Lung (tissue), 12 donors: ENCODE results near the gene NCK1. TPM values are rescaled to one million over a fixed set of nuclear protein-coding genes. Genes with fewer than 3 reads are reported as not detected.

Experiments used
- ATAC-seq: fragments of 200-7000 bp; cut with Tn5 transposase; one replicate; pipeline ENCODE4 v1.9.1; 2020; ENCODE audit warnings: moderate number of reproducible peaks; ENCODE audit not compliant: insufficient read depth, low FRiP score
- DNase-seq, 3 donors: peaks; one replicate each; pipeline ENCODE4 v3.0.0-alpha.2; 2013 to 2017
- H3K27ac ChIP-seq, 2 donors: one replicate each; pipeline ENCODE4 v1.5.1; 2013; ENCODE audit warnings: mild to moderate bottlenecking in 2 of 2, moderate library complexity in 2 of 2, control low read depth in 1 of 2, inconsistent platforms in 1 of 2, low read depth in 1 of 2, low read length in 1 of 2
- H3K27me3 ChIP-seq, 3 donors: one replicate each; pipeline ENCODE4 v1.5.1; 2013; ENCODE audit warnings: low read length in 2 of 3; ENCODE audit not compliant: control insufficient read depth in 3 of 3, insufficient read depth in 3 of 3
- H3K36me3 ChIP-seq, 4 donors: one replicate each; pipeline ENCODE4 v1.5.1; 2013; ENCODE audit warnings: low read length in 4 of 4, mild to moderate bottlenecking in 1 of 4, moderate library complexity in 1 of 4; ENCODE audit not compliant: control insufficient read depth in 4 of 4, insufficient read depth in 4 of 4
- H3K4me1 ChIP-seq, 5 donors: one replicate each; pipeline ENCODE4 v1.5.1; 2013; ENCODE audit warnings: low read length in 5 of 5, mild to moderate bottlenecking in 2 of 5, moderate library complexity in 1 of 5; ENCODE audit not compliant: control insufficient read depth in 5 of 5, insufficient read depth in 5 of 5
- H3K4me3 ChIP-seq: one replicate; pipeline ENCODE4 v1.5.1; 2013; ENCODE audit warnings: mild to moderate bottlenecking, control low read depth, moderate library complexity
- H3K9ac ChIP-seq, 2 donors: one replicate each; pipeline ENCODE4 v1.5.1; 2013; ENCODE audit warnings: low read length in 2 of 2, control low read depth in 1 of 2; ENCODE audit not compliant: insufficient read depth in 1 of 2
- H3K9me3 ChIP-seq, 4 donors: one replicate each; pipeline ENCODE4 v1.5.1; 2013; ENCODE audit warnings: low read length in 3 of 4, mild to moderate bottlenecking in 1 of 4, moderate library complexity in 1 of 4; ENCODE audit not compliant: control insufficient read depth in 4 of 4, insufficient read depth in 3 of 4
- WGBS, 2 donors: extraction: QIAGEN DNeasy Blood & Tissue Kit; methylation state at CpG; one replicate each; pipeline ENCODE4 v1.1.7; 2013; 5-methylcytosine and 5-hydroxymethylcytosine counted together
- polyA plus RNA-seq, 2 donors: library from polyadenylated mRNA; stranded (reverse); fragments of 200-250 nt; gene quantifications; one replicate each; pipeline ENCODE4 v1.2.1, GENCODE V29; 2013
- total RNA-seq, 2 donors: library from RNA; depleted of rRNA in 1 of 2; stranded (reverse); fragments of >200 nt in 1 of 2; gene quantifications; one replicate each; pipeline ENCODE4 v1.2.1, GENCODE V29; 2014 to 2021
- TF ChIP-seq, protein P1 (sequence below): IDR thresholded peaks from 2 replicates; pipeline ENCODE4 v1.5.1; 2012; ENCODE audit warnings: mild to moderate bottlenecking; ENCODE audit errors: control extremely low read depth, extremely low read depth
- donor health status: control.
- donor health status: control.
- donor health status: Bipolar disorder and iron deficiency.
- donor health status: healthy.
- donor health status: DM: yes; HTN: yes; CAD: no.

The NCK1 gene
- total and polyA plus RNA-seq, 4 donors = 11.3 to 68.0 (median 30.2) TPM

DNA sequence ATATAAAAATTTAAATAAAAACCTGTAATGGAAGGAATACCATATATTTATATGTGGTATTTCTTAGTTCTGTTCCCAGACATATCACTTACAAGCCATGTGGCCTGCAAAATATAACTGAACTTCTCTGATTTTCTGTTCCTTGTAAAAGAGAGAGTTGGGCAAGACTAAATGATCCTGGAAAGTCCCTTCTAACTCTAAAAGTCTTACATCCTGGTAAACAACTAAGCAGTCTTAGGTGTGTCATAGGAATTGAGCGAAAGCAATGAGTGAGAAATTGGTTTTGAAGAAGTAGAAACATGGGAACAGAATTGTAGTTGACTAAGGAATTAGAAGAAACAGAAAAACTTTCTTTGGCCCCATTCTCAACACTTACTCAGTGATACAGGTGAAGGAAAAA lies 70.5 kb downstream of the NCK1 start:
- Histone ChIP-seq H3K9me3 (peaks cover 0 to 6% (median 0%) of the 10 kb centered on the region in 4 donors), H3K27ac (no peak overlapping the region), H3K4me3 (no peak overlapping the region), H3K36me3 (peaks cover 3 to 11% (median 8%) of the 10 kb centered on the region in 4 donors), H3K9ac (no peak overlapping the region), H3K27me3 (no peaks in the 10 kb centered on the region), H3K4me1 (peaks cover 0 to 6% (median 5%) of the 10 kb centered on the region in 5 donors)
- WGBS, 2 donors = 57 to 74% methylated on average over 1 of the region's 1 CpG
- DNase-seq (no peak), ATAC-seq (no peak)
- TF ChIP-seq, protein P1, sequence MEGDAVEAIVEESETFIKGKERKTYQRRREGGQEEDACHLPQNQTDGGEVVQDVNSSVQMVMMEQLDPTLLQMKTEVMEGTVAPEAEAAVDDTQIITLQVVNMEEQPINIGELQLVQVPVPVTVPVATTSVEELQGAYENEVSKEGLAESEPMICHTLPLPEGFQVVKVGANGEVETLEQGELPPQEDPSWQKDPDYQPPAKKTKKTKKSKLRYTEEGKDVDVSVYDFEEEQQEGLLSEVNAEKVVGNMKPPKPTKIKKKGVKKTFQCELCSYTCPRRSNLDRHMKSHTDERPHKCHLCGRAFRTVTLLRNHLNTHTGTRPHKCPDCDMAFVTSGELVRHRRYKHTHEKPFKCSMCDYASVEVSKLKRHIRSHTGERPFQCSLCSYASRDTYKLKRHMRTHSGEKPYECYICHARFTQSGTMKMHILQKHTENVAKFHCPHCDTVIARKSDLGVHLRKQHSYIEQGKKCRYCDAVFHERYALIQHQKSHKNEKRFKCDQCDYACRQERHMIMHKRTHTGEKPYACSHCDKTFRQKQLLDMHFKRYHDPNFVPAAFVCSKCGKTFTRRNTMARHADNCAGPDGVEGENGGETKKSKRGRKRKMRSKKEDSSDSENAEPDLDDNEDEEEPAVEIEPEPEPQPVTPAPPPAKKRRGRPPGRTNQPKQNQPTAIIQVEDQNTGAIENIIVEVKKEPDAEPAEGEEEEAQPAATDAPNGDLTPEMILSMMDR = no peak

DNA sequence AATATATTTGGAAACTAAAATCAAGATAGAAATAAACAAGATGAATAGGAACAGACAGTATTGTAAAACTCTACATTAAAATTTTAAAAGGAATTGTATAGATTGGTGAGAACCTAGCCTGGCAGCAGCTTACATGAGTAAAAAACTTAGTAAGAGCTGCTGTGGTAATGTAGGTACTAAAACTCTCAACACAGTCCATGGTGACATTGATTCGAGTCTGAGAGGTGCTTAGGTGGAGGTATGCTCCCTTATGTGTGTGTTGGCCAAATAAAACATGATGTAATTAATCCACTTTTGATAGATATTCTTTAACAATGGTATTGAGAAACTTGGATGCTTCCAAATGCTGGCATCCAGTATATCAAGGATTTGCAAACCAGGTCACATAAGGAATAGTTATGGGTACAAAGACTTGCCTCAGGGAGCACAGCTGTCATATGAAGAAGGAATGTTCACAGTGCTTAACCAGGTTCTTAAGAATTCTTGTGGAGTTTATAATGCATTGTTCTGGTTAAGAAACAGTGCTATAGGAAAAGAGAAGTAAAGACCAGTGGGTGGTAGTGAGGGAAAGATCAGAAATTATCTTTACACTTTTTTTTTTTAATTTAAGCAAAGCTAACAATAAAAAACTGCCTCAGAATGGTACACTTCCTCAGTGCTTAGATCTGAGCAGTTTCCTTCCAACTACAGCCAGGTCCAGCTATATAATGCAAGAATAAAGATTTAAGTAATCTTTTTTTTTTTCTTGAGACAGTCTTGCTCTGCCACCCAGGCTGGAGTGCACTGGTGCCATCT lies 71.2 kb downstream of the NCK1 start:
- peaks cover 0 to 7% (median 0%) of the 10 kb centered on the region in 4 donors for H3K9me3 ChIP-seq
- DNase-seq (no peak), ATAC-seq (no peak)
- H3K4me3 ChIP-seq = no peak overlapping the region
- TF ChIP-seq, protein P1 = no peak
- no peak overlapping the region for H3K9ac ChIP-seq
- H3K27ac ChIP-seq = no peak overlapping the region
- WGBS, 2 donors = 67 to 80% methylated on average over 1 of the region's 1 CpG
- H3K27me3 ChIP-seq = no peaks in the 10 kb centered on the region
- H3K36me3 ChIP-seq = peaks cover 3 to 9% (median 5%) of the 10 kb centered on the region in 4 donors
- H3K4me1 ChIP-seq = peaks cover 0 to 6% (median 5%) of the 10 kb centered on the region in 5 donors

DNA sequence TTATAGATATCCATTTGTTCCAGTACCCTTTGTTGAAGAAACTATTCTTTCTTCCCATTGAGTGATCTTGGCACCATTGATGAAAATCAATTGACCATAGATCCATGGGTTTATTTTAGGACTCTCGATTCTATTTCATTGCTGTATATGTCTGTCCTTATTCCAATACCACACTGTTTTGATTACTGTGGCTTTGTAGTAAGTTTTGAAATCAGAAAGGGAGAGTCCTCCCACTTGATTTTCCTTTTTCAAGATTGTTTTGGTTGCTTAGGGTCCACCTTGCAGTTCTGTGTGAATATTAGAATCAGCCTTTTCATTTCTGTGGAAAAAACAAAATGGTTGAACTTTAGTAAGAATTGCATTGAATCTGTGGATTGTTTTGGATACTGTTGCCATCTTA lies 75.2 kb downstream of the NCK1 start:
- H3K27me3 ChIP-seq = no peaks in the 10 kb centered on the region
- no peak for DNase-seq
- TF ChIP-seq, protein P1 = no peak
- 97 to 98% methylated on average over 1 of the region's 1 CpG for WGBS, 2 donors
- no peak overlapping the region for H3K27ac ChIP-seq
- peaks cover 0 to 3% (median 3%) of the 10 kb centered on the region in 4 donors for H3K36me3 ChIP-seq
- no peak for ATAC-seq
- peaks cover 0 to 6% (median 0%) of the 10 kb centered on the region in 5 donors for H3K4me1 ChIP-seq
- no peak overlapping the region for H3K9ac ChIP-seq
- H3K4me3 ChIP-seq = no peak overlapping the region
- H3K9me3 ChIP-seq = peaks cover 0 to 7% (median 0%) of the 10 kb centered on the region in 4 donors
